Measurements from ENCODE around the gene TMEM235.
"Not testable (repeated sequence)": the region's sequence is repeated elsewhere in the genome, so short reads cannot be mapped to it uniquely, and the experiment has no call there.

The TMEM235 gene

GRCh38 chr17:78238823-78239488 lies 7.5 kb downstream of the TMEM235 start:
- no peak for DNase-seq

GRCh38 chr17:78239489-78239931 lies 8.1 kb downstream of the TMEM235 start:
- DNase-seq = no peak

- DNase-seq = no peak
Observed at GRCh38 chr17:78240012-78240655, 8.7 kb downstream of the TMEM235 start.

GRCh38 chr17:78240839-78241238 lies 9.4 kb downstream of the TMEM235 start:
- DNase-seq = no peak

- DNase-seq = no peak
Observed at GRCh38 chr17:78241277-78242023, 10.0 kb downstream of the TMEM235 start.

GRCh38 chr17:78242024-78242742 lies 10.8 kb downstream of the TMEM235 start:
- no peak for DNase-seq

- no peak for DNase-seq
Observed at GRCh38 chr17:78247304-78247703, 15.9 kb downstream of the TMEM235 start.

GRCh38 chr17:78248051-78248914 lies 16.9 kb downstream of the TMEM235 start:
- no peak for DNase-seq

- no peak for DNase-seq
Observed at GRCh38 chr17:78249074-78249817, 17.8 kb downstream of the TMEM235 start.

GRCh38 chr17:78249818-78250806 lies 18.7 kb downstream of the TMEM235 start:
- DNase-seq = no peak

- peak; percentile 69 for DNase-seq
Observed at GRCh38 chr17:78250891-78251772, 19.7 kb downstream of the TMEM235 start.

- no peak for DNase-seq
Observed at GRCh38 chr17:78251773-78252103, 20.3 kb downstream of the TMEM235 start.

- DNase-seq = peak; percentile 62
Observed at GRCh38 chr17:78252111-78252634, 20.7 kb downstream of the TMEM235 start.

GRCh38 chr17:78252701-78253635 lies 21.5 kb downstream of the TMEM235 start:
- DNase-seq = peak; percentile 11

GRCh38 chr17:78253636-78253945 lies 22.2 kb downstream of the TMEM235 start:
- not testable (repeated sequence) for DNase-seq

- DNase-seq = peak; percentile 68
Observed at GRCh38 chr17:78253946-78254672, 22.7 kb downstream of the TMEM235 start.

- no peak for DNase-seq
Observed at GRCh38 chr17:78255029-78255656, 23.7 kb downstream of the TMEM235 start.
